Fibroblast of pulmonary artery (primary cell): ENCODE data around the gene ZZZ3.
"Not testable (repeated sequence)": the region's sequence is repeated elsewhere in the genome, so short reads cannot be mapped to it uniquely, and the experiment has no call there.

Experiments
- DNase-seq: peaks from one replicate; pipeline ENCODE4 v3.0.0-alpha.2; 2010; ENCODE audit warnings: low read depth
- H3K4me3 ChIP-seq: replicated peaks from 2 replicates; pipeline ENCODE4 v1.5.1; 2011; ENCODE audit warnings: low read depth, mild to moderate bottlenecking, control low read depth, low read length, moderate library complexity
- TF ChIP-seq, protein P1 (sequence below): IDR thresholded peaks from 2 replicates; pipeline ENCODE4 v1.5.1; 2011; ENCODE audit warnings: mild to moderate bottlenecking, control low read depth, low read length, inconsistent platforms; ENCODE audit errors: missing control alignments

The ZZZ3 gene

DNA sequence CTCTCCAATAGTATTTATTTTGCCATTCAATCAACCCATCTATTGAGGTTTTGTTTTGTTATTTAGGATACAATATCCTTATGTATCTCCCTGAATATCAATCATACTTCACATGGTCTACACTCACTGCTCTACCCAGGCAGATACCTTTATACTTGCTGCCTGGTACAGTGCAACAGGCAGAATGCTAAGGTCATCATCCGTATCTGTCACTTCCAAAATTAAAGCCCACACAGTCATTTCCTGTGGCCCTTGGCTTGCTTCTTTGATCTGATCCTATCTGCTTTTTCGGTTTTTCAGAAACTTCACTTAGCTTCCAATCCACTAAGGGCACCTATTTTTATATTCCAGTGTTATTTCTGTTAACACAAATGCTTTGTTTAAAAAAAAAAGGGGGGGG is 22.3 kb upstream of the ZZZ3 start:
- DNase-seq = no peak
- no peak overlapping the region for H3K4me3 ChIP-seq
- TF ChIP-seq, protein P1, sequence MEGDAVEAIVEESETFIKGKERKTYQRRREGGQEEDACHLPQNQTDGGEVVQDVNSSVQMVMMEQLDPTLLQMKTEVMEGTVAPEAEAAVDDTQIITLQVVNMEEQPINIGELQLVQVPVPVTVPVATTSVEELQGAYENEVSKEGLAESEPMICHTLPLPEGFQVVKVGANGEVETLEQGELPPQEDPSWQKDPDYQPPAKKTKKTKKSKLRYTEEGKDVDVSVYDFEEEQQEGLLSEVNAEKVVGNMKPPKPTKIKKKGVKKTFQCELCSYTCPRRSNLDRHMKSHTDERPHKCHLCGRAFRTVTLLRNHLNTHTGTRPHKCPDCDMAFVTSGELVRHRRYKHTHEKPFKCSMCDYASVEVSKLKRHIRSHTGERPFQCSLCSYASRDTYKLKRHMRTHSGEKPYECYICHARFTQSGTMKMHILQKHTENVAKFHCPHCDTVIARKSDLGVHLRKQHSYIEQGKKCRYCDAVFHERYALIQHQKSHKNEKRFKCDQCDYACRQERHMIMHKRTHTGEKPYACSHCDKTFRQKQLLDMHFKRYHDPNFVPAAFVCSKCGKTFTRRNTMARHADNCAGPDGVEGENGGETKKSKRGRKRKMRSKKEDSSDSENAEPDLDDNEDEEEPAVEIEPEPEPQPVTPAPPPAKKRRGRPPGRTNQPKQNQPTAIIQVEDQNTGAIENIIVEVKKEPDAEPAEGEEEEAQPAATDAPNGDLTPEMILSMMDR = no peak

- not testable (repeated sequence) for DNase-seq, H3K4me3 ChIP-seq
Observed at GRCh38 chr1:77699673-77700072, 17.2 kb upstream of the ZZZ3 start.

GRCh38 chr1:77697441-77697840 is 15.0 kb upstream of the ZZZ3 start:
- DNase-seq = no peak
- TF ChIP-seq, protein P1 = no peak

DNA sequence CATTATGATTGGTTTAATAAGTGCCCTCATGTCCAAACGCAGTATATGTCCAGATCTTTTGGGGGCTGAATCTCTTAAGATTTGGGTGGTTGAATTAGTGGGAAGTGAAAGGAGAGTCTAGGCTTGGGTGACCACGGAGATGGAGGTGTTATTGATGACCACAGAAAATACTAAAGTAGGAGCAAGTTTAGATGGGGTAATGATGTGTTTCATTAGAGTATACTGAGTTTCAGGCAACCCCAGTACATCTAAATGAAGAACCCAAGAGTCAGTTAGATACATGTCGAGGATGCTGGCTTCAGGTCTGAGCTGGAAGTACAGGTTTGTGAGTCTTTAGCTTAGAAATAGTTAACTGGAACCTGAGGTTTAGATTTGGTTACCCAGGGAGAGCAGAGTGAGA is 6.5 kb upstream of the ZZZ3 start:
- H3K4me3 ChIP-seq = no peak overlapping the region
- DNase-seq = no peak
- TF ChIP-seq, protein P1 = no peak

More at GRCh38 chr1:77697441-77697840, 15.0 kb upstream of the ZZZ3 start:
- H3K4me3 ChIP-seq = no peak overlapping the region

- no peak overlapping the region for H3K4me3 ChIP-seq
- TF ChIP-seq, protein P1 = peak; percentile 13
- peak; percentile 18 for DNase-seq
Observed at GRCh38 chr1:77687519-77687906, 5.1 kb upstream of the ZZZ3 start.

DNA sequence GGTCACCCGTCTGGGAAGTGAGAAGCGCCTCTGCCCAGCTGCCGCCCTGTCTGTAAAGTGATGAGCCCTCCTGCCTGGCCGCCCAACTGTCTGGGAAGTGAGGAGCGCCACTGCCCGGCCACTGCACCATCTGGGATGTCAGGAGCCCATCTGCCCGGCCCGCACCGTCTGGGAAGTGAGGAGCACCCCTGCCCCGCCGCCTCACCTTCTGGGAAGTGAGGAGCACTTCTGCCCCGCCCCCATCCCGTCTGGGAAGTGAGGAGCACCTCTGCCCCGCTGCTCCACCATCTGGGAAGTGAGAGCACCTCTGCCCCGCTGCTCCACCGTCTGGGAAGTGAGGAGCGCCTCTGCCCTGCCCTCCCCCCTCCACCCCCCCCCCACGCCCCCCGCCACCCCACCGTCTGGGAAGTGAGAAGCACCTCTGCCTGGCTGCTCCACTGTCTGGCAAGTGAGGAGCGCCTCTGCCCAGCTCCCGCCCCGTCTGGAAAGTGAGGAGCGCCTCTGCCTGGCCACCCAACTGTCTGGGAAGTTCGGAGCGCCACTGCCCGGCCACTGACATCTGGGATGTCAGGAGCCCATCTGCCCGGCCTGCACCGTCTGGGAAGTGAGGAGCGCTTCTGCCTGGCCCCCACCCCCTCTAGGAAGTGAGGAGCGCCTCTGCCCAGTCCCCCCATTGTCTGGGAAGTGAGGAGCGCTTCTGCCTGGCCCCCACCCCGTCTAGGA is 4.5 kb upstream of the ZZZ3 start:
- TF ChIP-seq, protein P1 = no peak
- no peak overlapping the region for H3K4me3 ChIP-seq
- DNase-seq = no peak

DNA sequence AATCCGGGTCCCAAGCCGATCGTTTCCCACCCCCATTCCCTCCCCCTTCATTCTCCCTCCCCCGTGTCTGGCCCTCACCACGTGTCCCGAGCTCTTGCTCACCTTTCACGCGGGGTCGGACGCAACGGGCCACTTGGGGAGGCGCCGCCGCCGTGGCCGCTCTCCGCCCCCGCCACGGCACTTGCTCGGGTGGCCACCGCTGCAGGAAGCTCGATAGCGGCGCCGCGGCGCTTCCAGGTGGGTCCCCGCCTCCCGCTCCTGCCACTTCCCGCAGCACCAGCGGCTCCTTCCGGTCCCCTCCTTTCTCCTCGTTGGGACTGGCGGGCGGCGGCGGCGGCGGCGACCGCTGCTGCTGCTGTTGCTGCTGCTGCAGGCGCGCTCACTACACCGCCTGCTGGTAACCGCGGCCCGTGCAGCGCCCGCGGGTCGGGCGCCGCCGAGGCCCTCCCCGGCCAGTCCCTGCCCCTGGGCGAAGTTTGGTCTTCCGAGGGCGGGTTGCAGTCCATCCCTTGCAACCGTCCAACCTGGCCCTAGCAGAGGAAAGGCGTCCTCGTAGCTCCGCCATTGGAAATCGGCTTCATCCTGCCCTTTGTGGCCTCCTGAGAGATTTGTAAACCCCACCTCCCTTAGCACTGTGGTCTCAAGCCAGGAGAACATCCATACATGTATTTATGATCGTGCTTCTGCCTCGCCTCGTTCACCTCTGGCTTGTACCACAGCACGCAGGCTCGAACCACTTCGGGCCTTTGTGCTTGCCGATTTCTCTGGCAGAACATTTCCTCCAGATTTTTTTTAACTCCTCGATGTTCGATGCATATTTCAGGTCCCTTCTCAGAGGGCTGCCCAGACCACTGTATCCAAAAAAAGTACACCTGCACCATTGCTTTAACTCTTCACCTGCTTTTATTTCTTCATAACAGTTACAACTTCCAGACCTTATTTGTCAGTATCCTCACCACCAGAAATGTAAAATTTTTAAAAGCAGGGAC is 996 bp upstream of the ZZZ3 start:
- TF ChIP-seq, protein P1 = peak; percentile 37
- H3K4me3 ChIP-seq = peak overlapping the region; percentile 76
- peak; percentile 90 for DNase-seq
